SK-N-SH (cell line): ENCODE data around the gene CDK9.

Experiments
- CTCF ChIP-seq: fragments of 200-600 bp; sonication (generic); IDR thresholded peaks from 2 replicates; pipeline ENCODE4 v1.6.1; 2017; ENCODE audit warnings: antibody characterized with exemption, mild to moderate bottlenecking, moderate library complexity
- EZH2phosphoT487 ChIP-seq: fragments of 200-600 bp; sonication (generic); IDR thresholded peaks from 2 replicates; pipeline ENCODE4 v1.6.1; 2017; ENCODE audit warnings: low read depth, mixed run types, mild to moderate bottlenecking, antibody characterized with exemption, moderate library complexity, borderline replicate concordance
- POLR2AphosphoS5 ChIP-seq: IDR thresholded peaks from 2 replicates; pipeline ENCODE4 v1.6.1; 2012; ENCODE audit warnings: low read depth, low read length
- RCOR1 ChIP-seq: fragments of 150-350 bp; IDR thresholded peaks from 2 replicates; pipeline ENCODE4 v1.6.1; 2017; ENCODE audit warnings: antibody characterized with exemption, low read length
- TEAD4 ChIP-seq: IDR thresholded peaks from 2 replicates; pipeline ENCODE4 v1.4.0; 2012; ENCODE audit warnings: mild to moderate bottlenecking, borderline replicate concordance; ENCODE audit not compliant: insufficient read depth
- YY1 ChIP-seq: IDR thresholded peaks from 2 replicates; pipeline ENCODE4 v1.4.0; 2012; ENCODE audit warnings: low read depth, mild to moderate bottlenecking

- TF ChIP-seq CTCF: peak; percentile 59
- no peak for TF ChIP-seq POLR2AphosphoS5
- no peak for TF ChIP-seq RCOR1
- no peak for TF ChIP-seq YY1
- TF ChIP-seq TEAD4: no peak
- TF ChIP-seq EZH2phosphoT487: no peak
Observed at GRCh38 chr9:127805620-127806019, 19.8 kb downstream of the CDK9 start.
